Neural cell (in vitro differentiated cells): ENCODE data around the gene SERINC5. TPM values are rescaled to one million over a fixed set of nuclear protein-coding genes. Genes with fewer than 3 reads are reported as not detected.

Experiments
- H2AFZ ChIP-seq: fragments of 200-600, 300-800 bp; sonication (generic), shearing (Covaris generic); 2 replicates; pipeline ENCODE4 v1.6.0; 2014; ENCODE audit warnings: low read depth, mild to moderate bottlenecking, antibody characterized with exemption, low read length, moderate library complexity
- H3F3A ChIP-seq: fragments of 200-600 bp; shearing (Covaris generic); 2 replicates; pipeline ENCODE4 v1.6.1; 2016; ENCODE audit warnings: mild to moderate bottlenecking, moderate library complexity, mixed read lengths, antibody characterized with exemption, low read length; ENCODE audit not compliant: insufficient read depth, poor library complexity, severe bottlenecking
- H3K27ac ChIP-seq: fragments of 200-600, 300-800 bp; sonication (generic), shearing (Covaris generic); 2 replicates; pipeline ENCODE4 v1.5.1; 2014; ENCODE audit warnings: mild to moderate bottlenecking, low read length, moderate library complexity
- H3K27me3 ChIP-seq: fragments of 300-800, 200-600 bp; sonication (generic), shearing (Covaris generic); 2 replicates; pipeline ENCODE4 v1.6.0; 2014; ENCODE audit warnings: mild to moderate bottlenecking, low read depth, low read length, moderate library complexity; ENCODE audit not compliant: insufficient read depth
- H3K36me3 ChIP-seq: fragments of 300-800, 200-600 bp; sonication (generic), shearing (Covaris generic); 2 replicates; pipeline ENCODE4 v1.5.1; 2014; ENCODE audit warnings: mild to moderate bottlenecking, antibody characterized with exemption, low read length, moderate library complexity; ENCODE audit not compliant: insufficient read depth
- H3K4me2 ChIP-seq: fragments of 300-800, 200-600 bp; sonication (generic), shearing (Covaris generic); 2 replicates; pipeline ENCODE4 v1.6.0; 2014; ENCODE audit warnings: mild to moderate bottlenecking, low read length
- H3K4me3 ChIP-seq: fragments of 300-800, 200-600 bp; sonication (generic), shearing (Covaris generic); 2 replicates; pipeline ENCODE4 v1.5.1; 2014; ENCODE audit warnings: mild to moderate bottlenecking, low read length, moderate library complexity
- H3K79me2 ChIP-seq: fragments of 200-600 bp; shearing (Covaris generic); replicated peaks from 2 replicates; pipeline ENCODE4 v1.6.0; 2014; ENCODE audit warnings: mild to moderate bottlenecking, low read length, moderate library complexity; ENCODE audit not compliant: insufficient read depth
- H3K9ac ChIP-seq: fragments of 300-800, 200-600 bp; sonication (generic), shearing (Covaris generic); 2 replicates; pipeline ENCODE4 v1.6.1; 2016; ENCODE audit warnings: mild to moderate bottlenecking, low read length, mixed read lengths
- H3K9me2 ChIP-seq: fragments of 200-600 bp; shearing (Covaris generic); 2 replicates; pipeline ENCODE4 v1.6.1; 2016; ENCODE audit warnings: mild to moderate bottlenecking, low read length, mixed read lengths; ENCODE audit not compliant: insufficient read depth
- H3K9me3 ChIP-seq: fragments of 200-600, 300-800 bp; sonication (generic), shearing (Covaris generic); 2 replicates; pipeline ENCODE4 v1.6.1; 2016; ENCODE audit warnings: mild to moderate bottlenecking, mixed run types, low read length, moderate library complexity, mixed read lengths
- H4K20me1 ChIP-seq: fragments of 200-600 bp; shearing (Covaris generic); 2 replicates; pipeline ENCODE4 v1.6.1; 2016; ENCODE audit warnings: mild to moderate bottlenecking, mixed run types; ENCODE audit not compliant: insufficient read depth
- CTCF ChIP-seq: fragments of 450-650 bp; IDR thresholded peaks from 2 replicates; pipeline ENCODE4 v1.5.1; 2014; ENCODE audit warnings: antibody characterized with exemption, mild to moderate bottlenecking, moderate library complexity; ENCODE audit not compliant: poor library complexity, severe bottlenecking
- EP300 ChIP-seq: fragments of 450-650 bp; conservative IDR thresholded peaks from 2 replicates; pipeline ENCODE4 v1.6.1; 2014; ENCODE audit warnings: antibody characterized with exemption, mild to moderate bottlenecking, moderate library complexity; ENCODE audit not compliant: poor library complexity, severe bottlenecking
- EZH2 ChIP-seq: fragments of 200-600, 300-800 bp; shearing (Covaris generic), sonication (generic); IDR thresholded peaks from 2 replicates; pipeline ENCODE4 v1.6.1; 2014; ENCODE audit warnings: antibody characterized with exemption, low read length, borderline replicate concordance, mild to moderate bottlenecking; ENCODE audit not compliant: insufficient read depth, poor library complexity, severe bottlenecking
- MXI1 ChIP-seq: fragments of 450-650 bp; conservative IDR thresholded peaks from 2 replicates; pipeline ENCODE4 v1.6.1; 2014; ENCODE audit warnings: antibody characterized with exemption, mild to moderate bottlenecking; ENCODE audit not compliant: poor library complexity, severe bottlenecking
- POLR2AphosphoS5 ChIP-seq: IDR thresholded peaks from 2 replicates; pipeline ENCODE4 v1.6.1; 2012
- RAD21 ChIP-seq: fragments of 450-650 bp; conservative IDR thresholded peaks from 2 replicates; pipeline ENCODE4 v1.6.1; 2014; ENCODE audit warnings: antibody characterized with exemption, mild to moderate bottlenecking, moderate library complexity
- REST ChIP-seq: IDR thresholded peaks from 2 replicates; pipeline ENCODE4 v1.6.1; 2012; ENCODE audit warnings: borderline replicate concordance
- SMC3 ChIP-seq: fragments of 450-650 bp; conservative IDR thresholded peaks from 2 replicates; pipeline ENCODE4 v1.6.1; 2014; ENCODE audit warnings: antibody characterized with exemption, mild to moderate bottlenecking, moderate library complexity; ENCODE audit not compliant: poor library complexity
- TAF1 ChIP-seq: IDR thresholded peaks from 2 replicates; pipeline ENCODE4 v1.6.1; 2012; ENCODE audit warnings: low read depth
- polyA plus RNA-seq: library from polyadenylated mRNA; depleted of rRNA; stranded (reverse); fragments of >200 nt; gene quantifications from 2 replicates; pipeline ENCODE4 v1.2.3, GENCODE V29; 2014

The SERINC5 gene
- polyA plus RNA-seq, 1 donor from 2014 or later: 5.8 TPM

- no peaks in the 10 kb centered on the region for H3K27me3 ChIP-seq
- no peak overlapping the region for H3K4me3 ChIP-seq
- no peaks in the 10 kb centered on the region for H4K20me1 ChIP-seq
- no peaks in the 10 kb centered on the region for H3K9me3 ChIP-seq
- H3K27ac ChIP-seq: no peak overlapping the region
- H3K9ac ChIP-seq: no peak overlapping the region
- no peaks in the 10 kb centered on the region for H3K9me2 ChIP-seq
- H3K4me2 ChIP-seq: no peak overlapping the region
- no peaks in the 10 kb centered on the region for H3K36me3 ChIP-seq
- no peaks in the 10 kb centered on the region for H3F3A ChIP-seq
- H3K79me2 ChIP-seq: no peaks in the 10 kb centered on the region
- no peak for TF ChIP-seq EP300
- TF ChIP-seq TAF1: no peak
- TF ChIP-seq RAD21: no peak
- no peak for TF ChIP-seq EZH2
- no peak for TF ChIP-seq REST
- TF ChIP-seq MXI1: no peak
- no peak for TF ChIP-seq SMC3
- no peak for TF ChIP-seq POLR2AphosphoS5
- TF ChIP-seq CTCF: no peak
- H2AFZ ChIP-seq: no peak overlapping the region
These were observed 7.5 kb downstream of the SERINC5 start for GRCh38 chr5:80248378-80248777.

GRCh38 chr5:80246995-80247729 lies 8.7 kb downstream of the SERINC5 start:
- no peak overlapping the region for H3K4me2 ChIP-seq
- H3K9me3 ChIP-seq: no peaks in the 10 kb centered on the region
- H3K4me3 ChIP-seq: no peak overlapping the region
- no peaks in the 10 kb centered on the region for H3K27me3 ChIP-seq
- no peaks in the 10 kb centered on the region for H3F3A ChIP-seq
- H3K9me2 ChIP-seq: no peaks in the 10 kb centered on the region
- no peaks in the 10 kb centered on the region for H4K20me1 ChIP-seq
- no peaks in the 10 kb centered on the region for H3K36me3 ChIP-seq
- H3K79me2 ChIP-seq: no peaks in the 10 kb centered on the region
- H2AFZ ChIP-seq: no peak overlapping the region
- H3K27ac ChIP-seq: no peak overlapping the region
- TF ChIP-seq CTCF (no peak), SMC3 (no peak), REST (no peak), POLR2AphosphoS5 (no peak), EZH2 (no peak), EP300 (no peak), MXI1 (no peak), RAD21 (no peak), TAF1 (no peak)
- no peak overlapping the region for H3K9ac ChIP-seq
